GM23338 (cell line): ENCODE results near the gene CLEC14A. TPM values are rescaled to one million over a fixed set of nuclear protein-coding genes. Genes with fewer than 3 reads are reported as not detected.

Source experiments
- ATAC-seq: fragments of 200-7000 bp; cut with Tn5 transposase; 3 replicates; pipeline ENCODE4 v1.9.1; 2020
- DNase-seq: peaks from one replicate; pipeline ENCODE4 v3.0.0-alpha.2; 2015; ENCODE audit warnings: low spot score
- H2AFZ ChIP-seq: fragments of 200-600 bp; sonication (generic); 2 replicates; pipeline ENCODE4 v1.8.0; 2016; ENCODE audit warnings: antibody characterized with exemption, mild to moderate bottlenecking, moderate library complexity
- H3F3A ChIP-seq: fragments of 200-600 bp; sonication (generic); replicated peaks from 2 replicates; pipeline ENCODE4 v1.8.0; 2017; ENCODE audit warnings: antibody characterized with exemption, mixed run types, low read depth
- H3K27ac ChIP-seq: fragments of 200-600 bp; sonication (generic); 2 replicates; pipeline ENCODE4 v1.6.1; 2016; ENCODE audit warnings: low read depth
- H3K27me3 ChIP-seq: fragments of 200-600 bp; sonication (generic); 2 replicates; pipeline ENCODE4 v1.8.0; 2016; ENCODE audit warnings: mild to moderate bottlenecking, mixed run types, moderate library complexity; ENCODE audit not compliant: insufficient read depth
- H3K36me3 ChIP-seq: fragments of 200-600 bp; sonication (generic); 2 replicates; pipeline ENCODE4 v1.8.0; 2016; ENCODE audit warnings: mild to moderate bottlenecking; ENCODE audit not compliant: insufficient read depth
- H3K4me1 ChIP-seq: fragments of 200-600 bp; sonication (generic); 2 replicates; pipeline ENCODE4 v1.8.0; 2016; ENCODE audit warnings: mild to moderate bottlenecking, moderate library complexity; ENCODE audit not compliant: insufficient read depth
- H3K4me2 ChIP-seq: fragments of 200-600 bp; sonication (generic); 2 replicates; pipeline ENCODE4 v1.7.1; 2017; ENCODE audit warnings: mixed run types
- H3K4me3 ChIP-seq: fragments of 200-600 bp; sonication (generic); 2 replicates; pipeline ENCODE4 v1.6.1; 2016; ENCODE audit warnings: mixed run types
- H3K79me2 ChIP-seq: fragments of 200-600 bp; sonication (generic); replicated peaks from 2 replicates; pipeline ENCODE4 v1.8.0; 2017; ENCODE audit warnings: mild to moderate bottlenecking; ENCODE audit not compliant: insufficient read depth
- H3K9me2 ChIP-seq: fragments of 200-600 bp; sonication (generic); 2 replicates; pipeline ENCODE4 v1.8.0; 2017; ENCODE audit not compliant: insufficient read depth
- H4K20me1 ChIP-seq: fragments of 200-600 bp; sonication (generic); replicated peaks from 2 replicates; pipeline ENCODE4 v1.8.0; 2017; ENCODE audit warnings: mild to moderate bottlenecking; ENCODE audit not compliant: insufficient read depth
- H3K27ac Mint-ChIP-seq: 2 replicates; pipeline ENCODE4 v1.8.0; 2020; ENCODE audit warnings: inconsistent platforms, mild to moderate bottlenecking, moderate library complexity, mixed read lengths
- H3K27me3 Mint-ChIP-seq: 3 replicates; pipeline ENCODE4 v1.8.0; 2022; ENCODE audit warnings: low read depth, mild to moderate bottlenecking, moderate library complexity, mixed read lengths, inconsistent platforms; ENCODE audit not compliant: insufficient read depth, poor library complexity
- H3K36me3 Mint-ChIP-seq: 3 replicates; pipeline ENCODE4 v1.8.0; 2021; ENCODE audit warnings: low read depth, mild to moderate bottlenecking, inconsistent platforms, moderate library complexity, mixed read lengths
- H3K4me1 Mint-ChIP-seq: 3 replicates; pipeline ENCODE4 v1.8.0; 2020; ENCODE audit warnings: mild to moderate bottlenecking, inconsistent platforms, mixed read lengths
- H3K4me3 Mint-ChIP-seq: 3 replicates; pipeline ENCODE4 v1.8.0; 2021; ENCODE audit warnings: moderate library complexity, mild to moderate bottlenecking, inconsistent platforms, mixed read lengths
- H3K9me3 Mint-ChIP-seq: 3 replicates; pipeline ENCODE4 v1.8.0; 2020; ENCODE audit warnings: moderate library complexity, mild to moderate bottlenecking, inconsistent platforms, mixed read lengths
- CREB1 ChIP-seq: fragments of 250-450 bp; sonication (Bioruptor Pico); IDR thresholded peaks from 2 replicates; pipeline ENCODE4 v1.5.0; 2020; ENCODE audit warnings: low read depth, mild to moderate bottlenecking, moderate library complexity
- CTCF ChIP-seq, 2 experiments: fragments of 200-600 bp in 1 of 2; sonication (generic) in 1 of 2; conservative IDR thresholded peaks; 2 replicates each; pipeline versions ENCODE4 v1.5.1 to v1.6.1; 2016 to 2017; ENCODE audit warnings: antibody characterized with exemption in 2 of 2, low read depth in 2 of 2, mild to moderate bottlenecking in 2 of 2, moderate library complexity in 1 of 2
- ETS1 ChIP-seq: IDR thresholded peaks from 2 replicates; pipeline ENCODE4 v1.6.1; 2016; ENCODE audit warnings: antibody characterized with exemption
- EZH2 ChIP-seq: fragments of 200-600 bp; sonication (generic); IDR thresholded peaks from one replicate; pipeline ENCODE4 v1.8.0; 2017; ENCODE audit warnings: antibody characterized with exemption, mild to moderate bottlenecking, low read depth; ENCODE audit not compliant: unreplicated experiment
- EZH2phosphoT487 ChIP-seq: fragments of 200-600 bp; sonication (generic); IDR thresholded peaks from one replicate; pipeline ENCODE4 v1.8.1; 2018; ENCODE audit warnings: antibody characterized with exemption; ENCODE audit not compliant: unreplicated experiment
- JUNB ChIP-seq: IDR thresholded peaks from one replicate; pipeline ENCODE4 v1.6.1; 2016; ENCODE audit warnings: antibody characterized with exemption; ENCODE audit not compliant: unreplicated experiment
- NANOG ChIP-seq: IDR thresholded peaks from 2 replicates; pipeline ENCODE4 v1.6.1; 2016; ENCODE audit warnings: antibody characterized with exemption, borderline replicate concordance
- POLR2AphosphoS5 ChIP-seq: IDR thresholded peaks from 2 replicates; pipeline ENCODE4 v1.6.1; 2016; ENCODE audit warnings: antibody characterized with exemption, low read depth
- REST ChIP-seq: IDR thresholded peaks from one replicate; pipeline ENCODE4 v1.6.1; 2018; ENCODE audit warnings: antibody characterized with exemption; ENCODE audit not compliant: unreplicated experiment
- STAT1 ChIP-seq: IDR thresholded peaks from one replicate; pipeline ENCODE4 v1.6.1; 2016; ENCODE audit warnings: antibody characterized with exemption; ENCODE audit not compliant: unreplicated experiment
- ZNF114 ChIP-seq: fragments of 250-450 bp; sonication (Bioruptor Pico); IDR thresholded peaks from 2 replicates; pipeline ENCODE4 v1.5.0; 2020; ENCODE audit warnings: mild to moderate bottlenecking, moderate library complexity
- ZNF331 ChIP-seq: fragments of 250-450 bp; sonication (Bioruptor Pico); IDR thresholded peaks from 2 replicates; pipeline ENCODE4 v1.5.0; 2020; ENCODE audit warnings: low read depth, mild to moderate bottlenecking, moderate library complexity
- ZNF462 ChIP-seq: fragments of 250-450 bp; sonication (Bioruptor Pico); IDR thresholded peaks from 2 replicates; pipeline ENCODE4 v1.5.0; 2020; ENCODE audit warnings: mild to moderate bottlenecking, moderate library complexity
- polyA plus RNA-seq: library from polyadenylated mRNA; unstranded; fragments of >200 nt; fragmentation: Nextera tagmentation; extraction: Ambion mirVana; gene quantifications from 2 replicates; pipeline ENCODE4 v1.2.1, GENCODE V29; 2016
- total RNA-seq: library from RNA; depleted of rRNA; stranded (reverse); fragments of >200 nt; shearing (Covaris generic); gene quantifications from 2 replicates; pipeline ENCODE4 v1.2.3, GENCODE V29; 2014

CLEC14A gene
- total and polyA plus RNA-seq, 2 experiments from 2014 or later = not detected

GRCh38 chr14:38225946-38226345, 29.9 kb downstream of the CLEC14A start (continued):
- no peak for TF ChIP-seq POLR2AphosphoS5
- no peak for TF ChIP-seq EZH2phosphoT487
- no peak for TF ChIP-seq ZNF331 (CRISPR knock-in tag)
- no peak for TF ChIP-seq ZNF114

GRCh38 chr14:38224338-38224737, 31.6 kb downstream of the CLEC14A start:
- H3K27me3 Mint-ChIP-seq = peaks cover 3% of the 10 kb centered on the region
- Histone ChIP-seq H3K4me1 (peaks cover 32% of the 10 kb centered on the region), H3K9me2 (no peaks in the 10 kb centered on the region), H3K79me2 (no peaks in the 10 kb centered on the region), H3K36me3 (no peaks in the 10 kb centered on the region), H3K4me3 (no peak overlapping the region), H2AFZ (no peak overlapping the region), H3K27me3 (peaks cover 24% of the 10 kb centered on the region), H3K27ac (no peak overlapping the region), H3F3A (no peaks in the 10 kb centered on the region), H3K4me2 (no peak overlapping the region), H4K20me1 (no peaks in the 10 kb centered on the region)
- H3K36me3 Mint-ChIP-seq = peaks cover 8% of the 10 kb centered on the region; the same call in 2 of the 3 replicates
- no peak overlapping the region for H3K27ac Mint-ChIP-seq
- H3K9me3 Mint-ChIP-seq = no peaks in the 10 kb centered on the region; the same call in 2 of the 3 replicates
- TF ChIP-seq POLR2AphosphoS5 (no peak), CREB1 (no peak), EZH2phosphoT487 (no peak), EZH2 (no peak), ETS1 (no peak), REST (no peak), JUNB (no peak), NANOG (no peak), CTCF (conservative IDR thresholded peaks at IDR 0.05; ENCODE audit: low read depth in 2 of 2) (no peak), ZNF114 (no peak), ZNF331 (CRISPR knock-in tag) (no peak), STAT1 (no peak), ZNF462 (no peak)
- ATAC-seq (no peak), DNase-seq (no peak)
- no peak overlapping the region for H3K4me3 Mint-ChIP-seq
- peaks cover 22% of the 10 kb centered on the region for H3K4me1 Mint-ChIP-seq
